Measurements from ENCODE around the gene RAMP2. TPM values are rescaled to one million over a fixed set of nuclear protein-coding genes. Genes with fewer than 3 reads are reported as not detected.

Gene RAMP2
- total and polyA plus RNA-seq, 2 of the 13 experiments (the other 11 are each of a cell fraction or from before 2014, with no cell fraction given), result 1.4 to 5.2 TPM

DNA sequence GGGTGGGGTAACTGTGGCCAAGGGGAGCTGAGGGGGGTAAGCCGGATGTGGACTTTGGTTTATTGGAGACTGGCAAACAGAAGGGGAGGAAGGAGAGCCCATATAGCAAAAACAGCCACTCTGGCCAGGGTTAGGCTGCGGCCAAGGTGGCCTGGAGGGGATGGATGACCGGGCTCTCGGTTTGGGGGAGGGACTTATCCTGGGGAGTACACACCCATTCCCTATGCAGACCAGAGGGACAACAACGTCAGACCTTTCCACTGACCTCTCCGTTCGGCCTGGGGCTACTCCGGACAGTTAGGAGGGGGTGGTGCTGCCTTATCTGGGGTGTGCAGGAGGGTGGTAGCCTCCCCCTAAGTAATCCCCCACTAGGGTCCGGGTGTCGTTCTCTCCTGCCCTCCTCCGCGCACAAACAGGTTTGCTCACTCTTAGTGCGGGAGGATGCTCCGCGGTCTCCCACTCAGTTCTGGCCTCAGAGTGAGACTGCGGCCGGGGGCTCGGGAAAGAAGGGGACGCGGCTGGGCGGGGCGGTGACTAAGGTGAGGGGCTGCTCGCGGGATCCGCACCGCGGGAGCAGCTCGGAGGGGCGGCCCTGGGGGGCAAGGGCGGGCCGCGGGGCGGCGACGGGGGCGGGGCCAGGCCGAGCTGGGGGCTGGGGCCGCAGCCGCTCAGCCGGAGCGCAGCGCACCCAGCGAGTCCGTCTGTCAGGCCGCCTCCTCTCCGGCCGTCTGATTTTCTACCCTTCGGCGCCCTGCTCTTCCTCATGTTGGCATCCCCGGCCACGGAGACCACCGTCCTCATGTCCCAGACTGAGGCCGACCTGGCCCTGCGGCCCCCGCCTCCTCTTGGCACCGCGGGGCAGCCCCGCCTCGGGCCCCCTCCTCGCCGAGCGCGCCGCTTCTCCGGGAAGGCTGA is 19.2 kb downstream of the RAMP2 start, which contains the start of gene WNK4 (continued):
- TF ChIP-seq CTCF (CRISPR knock-in tag; IDR thresholded peaks at IDR 0.05) (0 out of 2 replicates have a peak, but pooled peaks have one; percentile 42), ZNF629 (CRISPR knock-in tag; conservative IDR thresholded peaks at IDR 0.05) (no peak; the same call in 1 of the 2 replicates), ZNF572 (CRISPR knock-in tag; IDR thresholded peaks at IDR 0.05) (no peak), PHF8 (CRISPR knock-in tag; IDR thresholded peaks at IDR 0.05) (peak; percentile 62; the same call in 1 of the 2 replicates), ZNF12 (CRISPR knock-in tag; IDR thresholded peaks at IDR 0.05) (peak; percentile 32; the same call in 1 of the 2 replicates), ZFP82 (CRISPR knock-in tag; IDR thresholded peaks at IDR 0.05; ENCODE audit: borderline replicate concordance) (peak; percentile 87; the same call in 1 of the 2 replicates), NKX3-1 (CRISPR knock-in tag; IDR thresholded peaks at IDR 0.05) (0 out of 2 replicates have a peak, but pooled peaks have one; percentile 65), RAD21 (CRISPR knock-in tag; IDR thresholded peaks at IDR 0.05) (peak; percentile 17), ZNF160 (CRISPR knock-in tag; IDR thresholded peaks at IDR 0.05) (no peak), SIX1 (CRISPR knock-in tag; IDR thresholded peaks at IDR 0.05; ENCODE audit: borderline replicate concordance) (no peak)
- TF ChIP-seq, protein P1, sequence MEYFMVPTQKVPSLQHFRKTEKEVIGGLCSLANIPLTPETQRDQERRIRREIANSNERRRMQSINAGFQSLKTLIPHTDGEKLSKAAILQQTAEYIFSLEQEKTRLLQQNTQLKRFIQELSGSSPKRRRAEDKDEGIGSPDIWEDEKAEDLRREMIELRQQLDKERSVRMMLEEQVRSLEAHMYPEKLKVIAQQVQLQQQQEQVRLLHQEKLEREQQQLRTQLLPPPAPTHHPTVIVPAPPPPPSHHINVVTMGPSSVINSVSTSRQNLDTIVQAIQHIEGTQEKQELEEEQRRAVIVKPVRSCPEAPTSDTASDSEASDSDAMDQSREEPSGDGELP (IDR thresholded peaks at IDR 0.05; ENCODE audit: borderline replicate concordance, low read depth), result peak; percentile 83; the same call in 1 of the 2 replicates
- TF ChIP-seq, protein P2, sequence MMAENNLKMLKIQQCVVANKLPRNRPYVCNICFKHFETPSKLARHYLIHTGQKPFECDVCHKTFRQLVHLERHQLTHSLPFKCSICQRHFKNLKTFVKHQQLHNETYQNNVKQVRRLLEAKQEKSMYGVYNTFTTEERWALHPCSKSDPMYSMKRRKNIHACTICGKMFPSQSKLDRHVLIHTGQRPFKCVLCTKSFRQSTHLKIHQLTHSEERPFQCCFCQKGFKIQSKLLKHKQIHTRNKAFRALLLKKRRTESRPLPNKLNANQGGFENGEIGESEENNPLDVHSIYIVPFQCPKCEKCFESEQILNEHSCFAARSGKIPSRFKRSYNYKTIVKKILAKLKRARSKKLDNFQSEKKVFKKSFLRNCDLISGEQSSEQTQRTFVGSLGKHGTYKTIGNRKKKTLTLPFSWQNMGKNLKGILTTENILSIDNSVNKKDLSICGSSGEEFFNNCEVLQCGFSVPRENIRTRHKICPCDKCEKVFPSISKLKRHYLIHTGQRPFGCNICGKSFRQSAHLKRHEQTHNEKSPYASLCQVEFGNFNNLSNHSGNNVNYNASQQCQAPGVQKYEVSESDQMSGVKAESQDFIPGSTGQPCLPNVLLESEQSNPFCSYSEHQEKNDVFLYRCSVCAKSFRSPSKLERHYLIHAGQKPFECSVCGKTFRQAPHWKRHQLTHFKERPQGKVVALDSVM (CRISPR knock-in tag; IDR thresholded peaks at IDR 0.05), result no peak; the same call in none of the 2 replicates
- TF ChIP-seq, protein P3, sequence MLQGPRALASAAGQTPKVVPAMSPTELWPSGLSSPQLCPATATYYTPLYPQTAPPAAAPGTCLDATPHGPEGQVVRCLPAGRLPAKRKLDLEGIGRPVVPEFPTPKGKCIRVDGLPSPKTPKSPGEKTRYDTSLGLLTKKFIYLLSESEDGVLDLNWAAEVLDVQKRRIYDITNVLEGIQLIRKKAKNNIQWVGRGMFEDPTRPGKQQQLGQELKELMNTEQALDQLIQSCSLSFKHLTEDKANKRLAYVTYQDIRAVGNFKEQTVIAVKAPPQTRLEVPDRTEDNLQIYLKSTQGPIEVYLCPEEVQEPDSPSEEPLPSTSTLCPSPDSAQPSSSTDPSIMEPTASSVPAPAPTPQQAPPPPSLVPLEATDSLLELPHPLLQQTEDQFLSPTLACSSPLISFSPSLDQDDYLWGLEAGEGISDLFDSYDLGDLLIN (CRISPR knock-in tag; IDR thresholded peaks at IDR 0.05; ENCODE audit: borderline replicate concordance), result 0 out of 2 replicates have a peak, but pooled peaks have one; percentile 50
- TF ChIP-seq, protein P4, sequence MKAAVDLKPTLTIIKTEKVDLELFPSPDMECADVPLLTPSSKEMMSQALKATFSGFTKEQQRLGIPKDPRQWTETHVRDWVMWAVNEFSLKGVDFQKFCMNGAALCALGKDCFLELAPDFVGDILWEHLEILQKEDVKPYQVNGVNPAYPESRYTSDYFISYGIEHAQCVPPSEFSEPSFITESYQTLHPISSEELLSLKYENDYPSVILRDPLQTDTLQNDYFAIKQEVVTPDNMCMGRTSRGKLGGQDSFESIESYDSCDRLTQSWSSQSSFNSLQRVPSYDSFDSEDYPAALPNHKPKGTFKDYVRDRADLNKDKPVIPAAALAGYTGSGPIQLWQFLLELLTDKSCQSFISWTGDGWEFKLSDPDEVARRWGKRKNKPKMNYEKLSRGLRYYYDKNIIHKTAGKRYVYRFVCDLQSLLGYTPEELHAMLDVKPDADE (CRISPR knock-in tag; IDR thresholded peaks at IDR 0.05), result no peak
- TF ChIP-seq, protein P5, sequence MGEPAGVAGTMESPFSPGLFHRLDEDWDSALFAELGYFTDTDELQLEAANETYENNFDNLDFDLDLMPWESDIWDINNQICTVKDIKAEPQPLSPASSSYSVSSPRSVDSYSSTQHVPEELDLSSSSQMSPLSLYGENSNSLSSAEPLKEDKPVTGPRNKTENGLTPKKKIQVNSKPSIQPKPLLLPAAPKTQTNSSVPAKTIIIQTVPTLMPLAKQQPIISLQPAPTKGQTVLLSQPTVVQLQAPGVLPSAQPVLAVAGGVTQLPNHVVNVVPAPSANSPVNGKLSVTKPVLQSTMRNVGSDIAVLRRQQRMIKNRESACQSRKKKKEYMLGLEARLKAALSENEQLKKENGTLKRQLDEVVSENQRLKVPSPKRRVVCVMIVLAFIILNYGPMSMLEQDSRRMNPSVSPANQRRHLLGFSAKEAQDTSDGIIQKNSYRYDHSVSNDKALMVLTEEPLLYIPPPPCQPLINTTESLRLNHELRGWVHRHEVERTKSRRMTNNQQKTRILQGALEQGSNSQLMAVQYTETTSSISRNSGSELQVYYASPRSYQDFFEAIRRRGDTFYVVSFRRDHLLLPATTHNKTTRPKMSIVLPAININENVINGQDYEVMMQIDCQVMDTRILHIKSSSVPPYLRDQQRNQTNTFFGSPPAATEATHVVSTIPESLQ (CRISPR knock-in tag; conservative IDR thresholded peaks at IDR 0.05), result no peak
- TF ChIP-seq, protein P6, sequence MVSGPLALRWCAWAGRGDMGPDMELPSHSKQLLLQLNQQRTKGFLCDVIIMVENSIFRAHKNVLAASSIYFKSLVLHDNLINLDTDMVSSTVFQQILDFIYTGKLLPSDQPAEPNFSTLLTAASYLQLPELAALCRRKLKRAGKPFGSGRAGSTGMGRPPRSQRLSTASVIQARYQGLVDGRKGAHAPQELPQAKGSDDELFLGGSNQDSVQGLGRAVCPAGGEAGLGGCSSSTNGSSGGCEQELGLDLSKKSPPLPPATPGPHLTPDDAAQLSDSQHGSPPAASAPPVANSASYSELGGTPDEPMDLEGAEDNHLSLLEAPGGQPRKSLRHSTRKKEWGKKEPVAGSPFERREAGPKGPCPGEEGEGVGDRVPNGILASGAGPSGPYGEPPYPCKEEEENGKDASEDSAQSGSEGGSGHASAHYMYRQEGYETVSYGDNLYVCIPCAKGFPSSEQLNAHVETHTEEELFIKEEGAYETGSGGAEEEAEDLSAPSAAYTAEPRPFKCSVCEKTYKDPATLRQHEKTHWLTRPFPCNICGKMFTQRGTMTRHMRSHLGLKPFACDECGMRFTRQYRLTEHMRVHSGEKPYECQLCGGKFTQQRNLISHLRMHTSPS (CRISPR knock-in tag; IDR thresholded peaks at IDR 0.05; ENCODE audit: low read depth), result peak; percentile 89
